ENCODE measurements around the gene TLCD2.
"Not testable (repeated sequence)": the region's sequence is repeated elsewhere in the genome, so short reads cannot be mapped to it uniquely, and the experiment has no call there.

The TLCD2 gene

DNA sequence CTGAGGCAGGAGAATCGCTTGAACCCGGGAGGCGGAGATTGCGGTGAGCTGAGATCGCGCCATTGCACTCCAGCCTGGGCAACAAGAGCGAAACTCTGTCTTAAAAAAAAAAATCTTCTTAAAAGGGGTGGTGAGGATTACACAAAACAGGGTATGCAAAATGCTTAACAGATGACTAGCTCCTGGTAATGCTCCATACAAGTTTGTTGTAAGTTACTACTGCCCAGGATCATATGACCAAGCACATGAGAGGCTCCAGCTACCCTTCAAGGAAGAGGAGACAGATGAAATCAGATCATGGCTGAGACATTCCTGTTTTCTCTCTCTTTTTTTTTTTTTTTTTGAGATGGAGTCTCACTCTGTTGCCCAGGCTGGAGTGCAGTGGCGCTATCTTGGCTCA is 11.8 kb upstream of the TLCD2 start:
- in situ Hi-C loops (cut with MboI; ENCODE audit: low pct_unique_long_range_greater_than_20kb, low sequenced_read_pairs); DNase-seq: not testable (repeated sequence)

DNA sequence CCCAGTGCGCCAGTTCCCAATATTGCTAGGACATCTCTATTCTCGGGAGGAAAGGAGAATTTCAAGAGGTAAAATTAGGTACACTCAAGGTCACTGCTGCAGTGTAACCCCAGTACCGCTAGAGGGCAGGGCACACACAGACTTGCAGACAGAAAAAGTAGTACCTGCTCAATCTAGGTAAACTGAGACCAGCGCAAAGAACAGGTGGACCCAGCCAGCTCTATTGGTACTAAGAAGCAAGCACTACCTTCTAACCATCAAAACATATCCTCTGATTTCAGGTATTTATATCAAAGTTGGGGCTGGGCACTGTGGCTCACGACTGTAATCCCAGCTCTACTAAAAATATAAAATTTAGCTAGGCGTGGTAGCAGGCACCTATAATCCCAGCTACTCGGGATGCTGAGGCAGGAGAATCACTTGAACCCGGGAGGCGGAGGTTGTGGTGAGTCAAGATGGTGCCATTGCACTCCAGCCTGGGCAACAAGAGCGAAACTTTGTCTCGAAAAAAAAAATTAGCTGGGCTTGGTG is 10.7 kb upstream of the TLCD2 start:
- peak; percentile 78 for DNase-seq
- in situ Hi-C loops (cut with MboI; ENCODE audit: low pct_unique_long_range_greater_than_20kb, low sequenced_read_pairs) = no loop called here

DNA sequence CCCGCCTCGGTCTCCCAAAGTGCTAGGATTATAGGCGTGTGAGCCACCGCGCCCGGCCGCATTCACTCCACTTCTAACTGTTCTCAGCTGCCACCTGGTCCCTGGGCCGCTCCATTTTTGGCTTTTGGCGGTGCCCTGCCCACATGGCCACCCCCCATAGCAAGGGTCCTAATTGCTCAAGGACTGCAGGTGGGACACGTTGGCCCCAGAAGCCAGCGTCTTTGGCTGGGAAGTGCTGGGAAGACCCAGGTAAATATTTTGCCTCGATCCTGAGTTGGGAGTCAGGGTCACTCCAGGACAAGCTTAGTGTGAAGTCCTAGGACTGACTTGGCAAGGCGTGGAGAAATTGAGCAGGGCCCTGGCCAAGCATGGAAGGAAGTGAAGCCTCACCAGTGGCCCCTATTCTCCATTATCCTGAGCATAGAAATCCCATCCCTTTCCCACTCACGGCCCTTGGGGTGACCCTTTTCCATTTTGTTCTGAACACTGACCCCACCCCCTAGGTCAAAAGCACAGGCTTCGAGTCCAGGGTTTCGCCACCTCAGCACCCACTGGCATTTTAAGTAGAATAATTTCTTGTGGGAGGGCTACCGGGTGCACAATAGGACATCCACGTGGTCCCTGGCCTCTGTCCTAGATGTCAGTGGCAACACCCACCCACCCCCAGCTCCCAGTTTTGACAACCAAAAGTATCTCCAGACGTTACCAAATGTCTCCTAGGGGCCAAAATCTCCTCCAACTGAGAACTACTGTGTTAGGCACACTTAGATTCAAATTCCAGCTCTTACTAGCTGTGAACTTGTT is 8.4 kb upstream of the TLCD2 start:
- no peak for DNase-seq
- in situ Hi-C loops (cut with MboI; ENCODE audit: low pct_unique_long_range_greater_than_20kb, low sequenced_read_pairs) = no loop called here

DNA sequence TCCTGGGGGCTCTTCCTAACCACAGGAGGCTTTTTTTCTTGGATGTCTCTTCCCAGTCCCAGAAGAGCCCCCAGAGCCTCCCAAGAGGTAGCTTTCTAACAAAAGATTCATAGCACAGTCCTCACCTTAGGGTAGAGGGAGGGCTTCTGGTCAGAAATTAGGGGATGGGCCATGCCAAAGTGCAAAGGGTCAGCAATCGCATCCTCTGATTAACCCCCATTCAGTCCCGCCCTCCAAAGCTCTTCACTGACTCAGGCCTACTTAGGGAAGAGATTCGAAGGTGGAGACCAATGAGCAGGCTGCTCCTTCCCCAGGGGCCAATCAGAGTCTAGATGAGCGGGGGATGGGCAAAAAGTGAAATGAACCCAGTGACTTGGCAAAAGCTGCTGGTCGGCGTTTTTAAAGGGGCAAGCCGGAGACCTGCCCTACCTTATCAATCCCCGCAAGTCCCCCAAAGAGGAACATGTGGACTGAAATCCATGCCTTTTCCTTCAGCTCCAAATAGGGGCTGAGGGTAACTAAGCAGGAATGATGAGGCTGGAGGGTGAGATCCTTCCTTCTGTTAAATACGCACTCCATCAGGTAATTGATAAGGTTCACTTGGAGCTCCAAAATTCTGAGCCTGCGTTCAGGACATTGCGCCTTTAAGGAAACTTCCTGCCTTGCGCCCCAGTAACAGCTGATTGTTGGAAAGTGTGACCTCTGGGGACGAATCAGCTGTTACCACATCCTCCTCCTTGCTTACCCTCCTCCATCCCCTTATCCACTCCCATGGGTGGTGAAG is 6.9 kb upstream of the TLCD2 start:
- in situ Hi-C loops (cut with MboI; ENCODE audit: low pct_unique_long_range_greater_than_20kb, low sequenced_read_pairs) = no loop called here
- peak; percentile 98 for DNase-seq

DNA sequence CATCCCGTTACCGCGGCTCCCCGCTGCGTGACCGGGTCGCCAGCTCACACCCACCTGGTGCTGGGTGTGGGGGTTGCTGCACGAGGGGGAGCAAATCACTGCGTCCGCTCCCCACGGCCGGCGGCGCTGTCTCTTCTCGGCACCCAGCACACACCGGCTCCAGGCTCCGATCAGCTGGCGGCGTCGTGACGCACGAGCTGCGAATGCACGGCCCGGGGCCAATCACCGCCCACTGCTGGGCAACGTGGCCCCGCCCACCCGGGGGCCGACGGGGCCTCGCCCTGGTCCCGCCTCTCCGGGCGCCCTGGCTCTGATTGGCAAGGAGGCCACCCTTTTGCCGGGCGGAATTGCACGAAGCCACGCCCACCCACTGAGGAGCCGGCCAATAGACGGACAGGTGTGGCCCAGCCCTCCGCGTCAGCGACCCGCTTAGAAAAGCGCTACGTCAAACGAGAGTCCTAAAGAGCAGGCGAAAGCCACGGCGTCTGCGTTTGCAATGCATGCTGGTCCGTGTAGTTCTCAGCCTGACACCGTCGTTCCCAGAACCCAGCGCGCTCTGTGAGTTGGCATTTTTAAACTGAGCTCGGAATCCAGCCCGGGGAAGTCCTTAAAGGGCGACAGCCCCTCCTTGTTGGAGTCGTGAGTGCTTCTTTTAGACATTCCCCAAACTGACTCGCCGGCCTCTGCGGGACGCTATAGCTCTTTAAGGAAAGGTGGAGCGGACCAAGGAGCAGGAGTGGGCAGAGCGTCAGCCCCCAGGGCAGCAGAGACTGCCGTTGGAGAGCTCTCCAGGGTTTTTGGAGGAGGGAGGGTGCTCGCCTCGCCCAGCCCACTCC is 6.1 kb upstream of the TLCD2 start:
- DNase-seq = peak; percentile 100
- in situ Hi-C loops (cut with MboI; ENCODE audit: low pct_unique_long_range_greater_than_20kb, low sequenced_read_pairs) = no loop called here

DNA sequence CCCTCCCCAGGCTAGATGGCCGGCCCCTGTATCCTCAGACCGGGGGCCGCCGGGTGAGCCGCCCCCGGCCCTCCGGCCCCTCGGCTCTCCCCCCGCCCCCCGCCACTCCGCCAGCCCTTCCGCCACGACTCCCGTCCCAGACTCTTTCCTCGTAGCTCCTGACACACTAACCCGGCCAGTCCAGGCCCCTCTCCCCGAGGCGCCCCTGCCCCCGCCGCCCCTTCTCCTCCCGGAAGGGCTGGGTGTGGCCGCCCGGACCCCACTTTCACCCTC is 5.6 kb upstream of the TLCD2 start:
- in situ Hi-C loops (cut with MboI; ENCODE audit: low pct_unique_long_range_greater_than_20kb, low sequenced_read_pairs) = no loop called here
- no peak for DNase-seq

DNA sequence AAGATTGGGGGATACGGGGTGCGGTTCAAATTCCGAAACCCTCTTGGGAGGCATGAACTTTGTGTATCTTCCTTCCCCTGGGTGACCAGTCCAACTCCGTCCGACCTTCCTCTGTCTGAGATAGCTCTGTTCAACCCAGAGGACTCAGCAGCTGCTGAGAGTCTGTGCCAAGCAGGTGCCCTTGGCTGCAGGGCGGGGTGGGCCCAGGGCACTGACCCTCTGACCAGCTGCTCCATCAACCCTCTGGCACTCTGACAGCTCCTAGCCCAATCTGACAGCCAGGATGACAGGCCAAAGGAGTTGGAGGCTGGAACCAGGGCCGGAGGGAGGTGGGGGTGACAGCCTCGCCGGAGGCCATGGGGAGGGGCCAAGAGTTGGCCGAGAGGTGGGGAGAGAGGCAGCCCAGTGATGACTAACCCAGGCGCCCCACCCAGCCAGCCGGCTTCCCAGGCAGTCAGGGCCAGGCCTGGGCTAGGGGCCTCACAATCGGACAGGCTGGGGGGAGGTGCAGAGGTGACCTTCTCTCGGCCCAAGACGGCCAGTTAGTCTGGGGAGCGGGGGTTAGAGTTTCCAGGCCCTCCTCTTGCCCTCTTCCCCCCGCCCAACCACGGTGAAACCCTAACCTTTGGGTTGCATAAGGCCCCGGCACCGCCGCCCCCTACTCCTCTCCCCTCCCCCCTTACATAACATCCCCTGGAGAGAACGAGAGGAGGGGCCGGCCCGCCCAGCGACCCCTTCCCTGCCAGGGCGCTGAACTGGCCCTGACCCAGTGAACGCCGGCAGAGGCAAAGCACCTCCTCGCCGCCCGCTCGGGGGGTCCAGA is 5.0 kb upstream of the TLCD2 start:
- no peak for DNase-seq
- in situ Hi-C loops (cut with MboI; ENCODE audit: low pct_unique_long_range_greater_than_20kb, low sequenced_read_pairs) = no loop called here

DNA sequence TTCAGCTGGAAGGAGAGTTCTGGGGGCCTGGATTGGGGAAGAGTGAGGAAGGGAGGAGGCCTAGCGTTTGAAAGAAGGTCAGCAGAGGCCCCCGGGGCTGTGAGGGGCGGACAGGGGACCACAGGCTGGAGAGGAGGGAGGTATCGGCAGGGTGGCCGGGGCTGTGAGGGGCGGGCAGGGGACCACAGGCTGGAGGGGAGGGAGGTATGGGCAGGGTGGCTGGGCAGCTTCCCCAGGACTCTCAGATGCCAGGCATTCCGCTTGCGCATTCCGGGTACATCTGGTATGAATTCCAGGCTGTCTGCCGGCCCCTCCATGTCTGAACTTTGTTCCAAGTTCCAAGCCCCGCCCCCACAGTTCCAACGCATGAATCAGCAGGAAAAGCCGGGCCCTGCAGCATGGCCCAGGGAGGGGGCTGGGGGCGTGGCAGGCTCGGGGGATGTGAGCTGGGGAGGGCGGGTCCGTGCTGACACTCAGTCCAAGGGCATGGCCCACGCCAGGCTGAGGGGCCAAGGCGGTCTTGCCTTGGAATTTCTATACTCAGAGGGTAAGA is 4.3 kb upstream of the TLCD2 start:
- peak; percentile 54 for DNase-seq
- in situ Hi-C loops (cut with MboI; ENCODE audit: low pct_unique_long_range_greater_than_20kb, low sequenced_read_pairs) = no loop called here

DNA sequence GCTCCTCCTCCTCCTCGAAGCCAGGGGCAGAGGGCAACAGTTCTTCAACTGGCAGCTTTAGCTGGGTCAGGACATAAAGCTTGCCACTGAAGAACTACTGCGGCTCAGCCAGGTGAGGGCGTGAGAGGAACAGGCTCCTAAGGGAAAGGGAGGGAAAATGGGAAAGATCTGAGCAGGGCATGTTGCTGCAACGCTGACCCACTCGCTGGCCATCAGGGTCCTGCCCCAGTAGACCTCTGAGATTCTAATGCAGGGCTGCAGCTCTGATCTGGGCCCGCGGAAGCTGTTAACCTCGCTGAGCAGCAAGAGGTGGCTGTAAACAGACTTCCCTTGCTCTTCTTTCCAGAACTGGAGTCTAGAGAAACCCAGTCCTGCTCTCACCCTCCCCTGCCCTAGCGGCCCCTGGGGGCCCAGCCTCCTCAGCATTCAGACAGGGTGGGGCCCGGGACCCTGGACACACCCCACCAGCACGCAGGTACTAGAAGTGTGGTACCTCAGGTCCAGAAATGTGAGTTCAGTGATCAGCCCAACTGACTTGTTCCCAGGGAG is 3.8 kb upstream of the TLCD2 start:
- peak; percentile 43 for DNase-seq
- in situ Hi-C loops (cut with MboI; ENCODE audit: low pct_unique_long_range_greater_than_20kb, low sequenced_read_pairs) = no loop called here

DNA sequence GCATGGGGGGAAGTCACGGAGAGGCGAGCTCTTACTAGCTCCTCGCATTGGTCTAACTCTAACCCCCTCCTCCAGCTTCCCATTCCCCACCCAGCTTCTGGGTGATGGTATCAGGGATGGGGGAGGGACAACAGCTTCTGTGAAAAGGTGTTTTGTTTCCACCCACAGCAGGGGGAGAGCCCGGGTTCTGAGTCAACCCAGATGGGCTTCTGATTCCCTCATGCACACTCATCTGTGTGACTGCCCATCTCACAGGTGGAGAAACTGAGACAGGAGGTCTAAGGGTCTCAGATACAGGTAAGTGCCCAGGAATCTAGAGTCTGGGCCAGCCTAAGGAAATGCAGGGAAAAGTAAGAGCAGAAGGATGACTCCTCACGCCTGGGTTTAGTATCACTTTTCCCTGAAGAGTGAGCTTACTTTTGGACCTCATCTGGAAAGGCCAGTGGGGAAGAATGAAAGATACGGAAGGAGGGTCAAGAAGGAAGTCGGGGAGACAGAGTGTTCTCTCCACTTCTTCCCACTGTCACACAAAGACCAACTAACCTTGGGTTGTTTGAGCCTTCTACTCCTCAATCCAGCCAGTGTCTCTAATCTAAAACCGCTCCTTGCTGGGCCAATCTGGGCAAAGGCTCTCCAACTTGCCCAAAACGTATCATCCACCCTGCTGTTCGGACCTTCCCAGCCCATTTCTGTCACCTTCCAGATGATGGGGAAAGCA is 3.1 kb upstream of the TLCD2 start:
- in situ Hi-C loops (cut with MboI; ENCODE audit: low pct_unique_long_range_greater_than_20kb, low sequenced_read_pairs) = no loop called here
- no peak for DNase-seq

DNA sequence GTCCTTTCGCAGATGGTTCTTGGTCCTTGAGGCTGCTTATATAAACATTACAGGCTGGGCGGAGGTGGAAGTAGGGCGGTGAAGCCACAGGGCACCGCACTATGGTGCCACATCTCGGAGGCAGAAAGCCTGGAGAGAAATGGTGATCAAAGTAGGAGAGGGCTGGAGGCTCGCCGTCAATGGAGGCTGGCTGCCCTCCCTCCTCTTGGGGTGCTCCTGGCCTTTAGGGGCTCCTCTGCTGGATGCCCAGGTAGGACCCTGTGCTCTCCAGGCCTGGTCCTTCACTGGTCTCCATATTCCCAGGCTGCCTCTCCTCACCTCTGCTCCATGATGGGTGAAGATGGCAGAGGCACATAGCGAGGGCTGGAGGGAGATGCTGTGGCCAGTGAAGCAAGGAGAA is 2.1 kb upstream of the TLCD2 start:
- DNase-seq = no peak
- in situ Hi-C loops (cut with MboI; ENCODE audit: low pct_unique_long_range_greater_than_20kb, low sequenced_read_pairs) = no loop called here

DNA sequence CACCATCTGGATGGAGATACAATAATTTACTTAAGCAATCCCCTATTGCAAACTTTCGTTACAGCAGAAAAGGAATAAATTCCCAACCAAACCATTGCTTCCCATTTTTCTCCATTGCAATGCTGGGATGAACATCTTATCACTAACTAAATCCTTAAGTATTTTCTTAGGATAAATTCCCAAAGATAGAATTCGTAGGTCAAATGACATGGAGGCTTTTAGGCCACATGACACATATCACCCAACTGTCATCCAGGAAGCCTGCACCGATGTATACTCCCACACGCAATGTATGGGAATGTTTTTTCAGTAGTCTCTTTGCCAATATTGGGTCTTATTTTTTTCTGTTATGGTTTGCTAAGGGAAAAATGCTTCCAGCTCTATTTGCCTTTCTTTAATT is 1.6 kb upstream of the TLCD2 start:
- DNase-seq = no peak
- in situ Hi-C loops (cut with MboI; ENCODE audit: low pct_unique_long_range_greater_than_20kb, low sequenced_read_pairs) = no loop called here

DNA sequence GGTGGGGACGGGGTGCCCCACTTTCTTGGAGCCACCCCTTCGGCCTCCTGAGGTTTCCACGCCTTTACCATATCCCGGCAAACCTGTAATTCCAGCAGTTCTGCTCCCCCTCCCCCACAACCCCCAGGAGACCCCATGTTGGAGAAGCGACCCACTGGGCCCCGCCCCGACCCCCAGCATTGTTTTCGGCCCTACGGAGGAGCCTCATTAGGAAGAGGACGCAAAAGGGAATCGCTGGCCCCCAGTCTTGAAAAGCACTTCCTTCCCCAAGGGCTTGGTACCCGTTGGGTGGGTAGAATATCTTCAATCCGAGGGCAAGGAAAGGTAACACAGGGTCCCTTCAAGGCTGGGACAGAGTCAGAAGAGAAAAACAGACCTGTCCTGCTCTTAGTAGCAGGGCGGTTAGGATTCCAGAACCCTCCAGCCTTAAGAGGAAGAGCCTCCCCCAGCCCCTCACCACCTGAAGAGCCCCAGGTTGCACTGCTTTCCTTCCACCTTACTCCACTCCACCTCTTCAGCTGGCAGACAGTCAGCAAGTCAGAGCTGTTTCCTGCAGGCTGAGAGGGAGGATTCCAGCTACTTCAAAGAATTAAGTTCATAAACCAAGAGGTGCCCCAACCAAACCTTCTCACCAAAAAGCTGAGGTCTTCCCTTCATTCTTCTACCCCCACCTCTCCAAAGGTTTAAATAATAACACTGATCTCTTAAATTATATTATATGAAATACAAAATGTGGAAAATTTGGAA is 803 bp upstream of the TLCD2 start:
- in situ Hi-C loops (cut with MboI; ENCODE audit: low pct_unique_long_range_greater_than_20kb, low sequenced_read_pairs) = no loop called here
- DNase-seq = no peak

DNA sequence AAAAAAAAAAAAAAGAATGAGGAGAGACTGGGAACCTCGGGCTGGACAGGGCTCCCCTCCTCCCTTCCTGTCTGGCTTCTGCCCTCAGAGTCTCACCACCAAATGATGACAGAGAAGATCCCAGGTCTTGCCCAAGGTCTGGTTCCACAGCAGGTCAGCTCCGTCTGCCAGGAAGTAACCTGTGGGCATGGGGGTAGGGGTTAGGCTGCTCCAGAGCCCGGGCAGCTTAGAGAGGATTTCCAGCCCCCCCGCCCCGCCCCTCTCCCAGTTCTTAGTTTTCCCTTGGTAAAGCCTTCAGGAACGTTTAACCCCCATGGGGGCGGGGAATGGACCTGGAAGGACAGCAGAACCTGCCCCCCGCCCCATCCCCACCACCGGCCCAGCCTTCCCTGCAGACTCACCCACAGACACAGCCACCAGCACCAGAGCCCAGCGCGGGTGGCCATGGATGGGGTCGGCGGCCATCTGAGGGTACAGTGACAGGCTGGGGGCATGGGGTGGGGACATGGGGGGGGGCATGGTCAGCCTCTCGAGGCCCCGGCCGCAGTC is 700 bp downstream of the TLCD2 start:
- in situ Hi-C loops (cut with MboI; ENCODE audit: low pct_unique_long_range_greater_than_20kb, low sequenced_read_pairs) = no loop called here
- no peak for DNase-seq

DNA sequence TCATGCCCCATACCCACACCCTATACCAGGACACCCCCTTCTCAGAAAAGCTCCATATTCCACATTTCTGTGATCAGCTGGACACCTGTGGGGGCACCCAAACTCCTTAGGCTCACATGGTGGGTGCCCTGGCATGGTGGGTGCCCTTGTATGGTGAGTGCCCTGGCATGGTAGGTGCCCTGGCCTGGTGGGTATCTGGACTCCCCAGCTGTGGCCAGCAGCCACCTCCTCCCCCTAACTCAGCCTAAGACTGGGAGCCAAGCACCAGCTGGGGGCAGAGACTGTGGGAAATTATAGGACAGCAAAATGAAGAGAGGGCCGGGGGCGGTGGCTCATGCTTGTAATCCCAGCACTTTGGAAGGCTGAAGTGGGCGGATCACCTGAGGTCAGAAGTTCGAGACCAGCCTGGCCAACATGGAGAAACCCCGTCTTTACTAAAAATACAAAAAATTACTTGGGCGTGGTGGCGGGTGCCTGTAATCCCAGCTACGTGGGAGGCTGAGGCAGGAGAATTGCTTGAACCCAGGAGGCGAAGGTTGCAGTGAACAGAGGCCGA is 1.3 kb downstream of the TLCD2 start:
- in situ Hi-C loops (cut with MboI; ENCODE audit: low pct_unique_long_range_greater_than_20kb, low sequenced_read_pairs); DNase-seq: not testable (repeated sequence)

DNA sequence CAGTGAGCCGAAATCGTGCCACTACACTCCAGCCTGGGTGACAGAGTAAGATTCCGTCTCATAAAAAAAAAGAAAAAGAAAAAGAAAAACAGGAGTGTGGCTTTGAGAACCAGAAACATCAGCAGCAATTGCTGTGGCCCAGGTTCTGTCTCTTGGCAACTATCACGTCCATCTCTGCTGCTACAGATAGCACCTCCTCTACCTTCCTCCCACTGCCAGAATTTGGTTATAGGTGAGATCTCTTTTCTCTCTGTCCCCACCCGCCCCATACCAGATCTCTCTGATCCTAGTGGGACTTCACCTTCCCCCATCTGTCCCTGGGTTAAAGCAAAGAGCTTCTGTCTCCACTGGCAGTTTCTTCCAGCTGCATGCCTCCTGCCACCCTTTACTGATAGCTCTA is 3.1 kb downstream of the TLCD2 start:
- in situ Hi-C loops (cut with MboI; ENCODE audit: low pct_unique_long_range_greater_than_20kb, low sequenced_read_pairs) = no loop called here
- DNase-seq = no peak

DNA sequence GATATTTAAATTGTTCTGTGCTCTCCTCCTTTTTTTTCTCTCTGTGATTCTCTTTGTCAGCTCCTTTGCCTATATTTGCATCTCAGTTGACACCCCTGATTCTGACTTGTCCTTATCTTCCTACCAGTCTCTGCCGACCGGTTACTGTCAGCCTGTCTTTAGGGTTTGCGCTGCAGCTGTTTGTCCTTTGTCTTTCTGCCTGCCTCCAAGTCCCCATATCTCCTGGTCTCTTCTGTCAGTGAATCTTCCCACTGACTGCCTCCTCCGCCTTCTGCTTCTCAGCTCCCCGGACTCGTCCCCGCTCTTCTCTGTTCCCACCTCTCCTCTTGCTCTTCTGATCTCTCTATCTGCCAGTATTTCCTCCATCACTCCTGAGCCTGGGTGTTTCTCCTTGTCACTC is 5.2 kb downstream of the TLCD2 start:
- in situ Hi-C loops (cut with MboI; ENCODE audit: low pct_unique_long_range_greater_than_20kb, low sequenced_read_pairs) = no loop called here
- no peak for DNase-seq
